Neuronal stem cell (in vitro differentiated cells): Measurements from ENCODE around the gene LRRC25.

Experiments used
- DNase-seq: peaks from one replicate; pipeline ENCODE4 v3.0.0-alpha.2; 2013; ENCODE audit warnings: low spot score
- H2AFZ ChIP-seq: one replicate; pipeline ENCODE4 v1.6.1; 2013; ENCODE audit warnings: mild to moderate bottlenecking, low read length, inconsistent platforms
- H2AK5ac ChIP-seq: 2 replicates; pipeline ENCODE4 v1.6.1; 2013; ENCODE audit warnings: low read depth, mild to moderate bottlenecking, inconsistent platforms, low read length, moderate library complexity, mixed read lengths
- H2BK120ac ChIP-seq: 2 replicates; pipeline ENCODE4 v1.6.1; 2013; ENCODE audit warnings: low read depth, mild to moderate bottlenecking, inconsistent platforms, low read length, moderate library complexity, mixed read lengths
- H2BK12ac ChIP-seq: one replicate; pipeline ENCODE4 v1.6.1; 2013; ENCODE audit warnings: low read length, inconsistent platforms
- H2BK15ac ChIP-seq: 2 replicates; pipeline ENCODE4 v1.6.1; 2013; ENCODE audit warnings: mild to moderate bottlenecking, low read length, inconsistent platforms, mixed read lengths
- H2BK5ac ChIP-seq: one replicate; pipeline ENCODE4 v1.6.1; 2013; ENCODE audit warnings: inconsistent platforms, mild to moderate bottlenecking, low read length, moderate library complexity
- H3K14ac ChIP-seq: one replicate; pipeline ENCODE4 v1.6.1; 2013; ENCODE audit warnings: low read length, inconsistent platforms
- H3K18ac ChIP-seq: 2 replicates; pipeline ENCODE4 v1.6.1; 2013; ENCODE audit warnings: low read length, inconsistent platforms
- H3K23ac ChIP-seq: 2 replicates; pipeline ENCODE4 v1.6.1; 2013; ENCODE audit warnings: low read depth, mild to moderate bottlenecking, mixed read lengths, low read length, inconsistent platforms; ENCODE audit not compliant: poor library complexity
- H3K27ac ChIP-seq: replicated peaks from 3 replicates; pipeline ENCODE4 v1.5.1; 2013; ENCODE audit warnings: low read length, inconsistent platforms
- H3K27me3 ChIP-seq, 3 experiments: 2 replicates each; pipeline ENCODE4 v1.6.1; 2013; ENCODE audit warnings: low read length in 3 of 3, mild to moderate bottlenecking in 2 of 3, inconsistent platforms in 1 of 3, low read depth in 1 of 3, mixed read lengths in 1 of 3, moderate library complexity in 1 of 3; ENCODE audit not compliant: control insufficient read depth in 3 of 3, insufficient read depth in 3 of 3
- H3K36me3 ChIP-seq, 2 donors: replicated peaks in 1 of 2; 2 replicates each; pipeline ENCODE4 v1.6.1; 2013; ENCODE audit warnings: low read length in 2 of 2; ENCODE audit not compliant: control insufficient read depth in 2 of 2, insufficient read depth in 2 of 2
- H3K4ac ChIP-seq: 2 replicates; pipeline ENCODE4 v1.6.1; 2013; ENCODE audit warnings: inconsistent platforms, mild to moderate bottlenecking, low read length, moderate library complexity
- H3K4me1 ChIP-seq, 2 donors: 1 replicate in 1 of 2; 2 replicates in 1 of 2; pipeline ENCODE4 v1.6.1; 2013; ENCODE audit warnings: low read length in 2 of 2, low read depth in 1 of 2; ENCODE audit not compliant: control insufficient read depth in 2 of 2, insufficient read depth in 1 of 2
- H3K4me2 ChIP-seq: one replicate; pipeline ENCODE4 v1.6.1; 2013; ENCODE audit warnings: mild to moderate bottlenecking, low read length, inconsistent platforms; ENCODE audit not compliant: insufficient read depth, poor library complexity, severe bottlenecking
- H3K4me3 ChIP-seq, 2 donors: 2 replicates each; pipeline ENCODE4 v1.5.1; 2013; ENCODE audit warnings: low read length in 2 of 2, mild to moderate bottlenecking in 2 of 2, inconsistent platforms in 1 of 2, moderate library complexity in 1 of 2
- H3K79me1 ChIP-seq: one replicate; pipeline ENCODE4 v1.6.1; 2013; ENCODE audit warnings: low read depth, mild to moderate bottlenecking, inconsistent platforms, low read length, moderate library complexity
- H3K9ac ChIP-seq: one replicate; pipeline ENCODE4 v1.6.1; 2013; ENCODE audit warnings: mild to moderate bottlenecking, low read depth, low read length, inconsistent platforms; ENCODE audit not compliant: poor library complexity
- H3K9me3 ChIP-seq, 2 donors: replicated peaks in 1 of 2; 2 replicates each; pipeline versions ENCODE3 to v1.6.1; 2013; ENCODE audit warnings: low read length in 2 of 2, mild to moderate bottlenecking in 2 of 2, inconsistent platforms in 1 of 2, low read depth in 1 of 2, mixed read lengths in 1 of 2, moderate library complexity in 1 of 2; ENCODE audit not compliant: control insufficient read depth in 2 of 2, insufficient read depth in 1 of 2
- H4K8ac ChIP-seq: one replicate; pipeline ENCODE4 v1.6.1; 2013; ENCODE audit warnings: low read depth, mild to moderate bottlenecking, inconsistent platforms, low read length, moderate library complexity
- H4K91ac ChIP-seq: one replicate; pipeline ENCODE4 v1.6.1; 2013; ENCODE audit warnings: low read length, low read depth, mild to moderate bottlenecking, inconsistent platforms; ENCODE audit not compliant: poor library complexity
- WGBS, 2 donors: extraction: QIAGEN DNeasy Blood & Tissue Kit; methylation state at CpG; one replicate each; pipeline ENCODE4 v1.1.7; 2013; ENCODE audit warnings: missing lambda C conversion rate in 2 of 2, mixed read lengths in 1 of 2; ENCODE audit not compliant: insufficient read length in 2 of 2, insufficient replicate concordance in 1 of 2; ENCODE audit errors: extremely low coverage in 2 of 2; 5-methylcytosine and 5-hydroxymethylcytosine counted together

LRRC25 gene

GRCh38 chr19:18438331-18439024, 41.1 kb upstream of the LRRC25 start:
- H3K4me3 ChIP-seq = peak overlapping the region; percentile 75 to 99
- peaks cover 19 to 30% of the 10 kb centered on the region in 2 donors for H3K36me3 ChIP-seq
- peak overlapping the region; percentile 100 for H2BK5ac ChIP-seq
- H3K18ac ChIP-seq = peak overlapping the region; percentile 100
- WGBS, 2 donors = no CpG with 5 or more reads among the region's 24 CpGs
- H2BK12ac ChIP-seq = peak overlapping the region; percentile 91
- peak overlapping the region; percentile 81 for H4K91ac ChIP-seq
- H3K14ac ChIP-seq = peak overlapping the region; percentile 5
- peak overlapping the region; percentile 100 for H2BK15ac ChIP-seq
- H3K4me1 ChIP-seq = peaks cover 34 to 46% of the 10 kb centered on the region in 2 donors
- peak overlapping the region; percentile 58 for H3K4me2 ChIP-seq
- peak overlapping the region; percentile 98 for H2AK5ac ChIP-seq
- peak overlapping the region; percentile 81 for H3K4ac ChIP-seq
- peak overlapping the region; percentile 93 for H3K23ac ChIP-seq
- no peaks in the 10 kb centered on the region for H3K27me3 ChIP-seq
- peak overlapping the region; percentile 95 for H3K9ac ChIP-seq
- H4K8ac ChIP-seq = no peak overlapping the region
- H3K27ac ChIP-seq = peak overlapping the region; percentile 91
- H3K79me1 ChIP-seq = peaks cover 14% of the 10 kb centered on the region
- H2AFZ ChIP-seq = peak overlapping the region; percentile 87
- DNase-seq = no peak
- H2BK120ac ChIP-seq = peak overlapping the region; percentile 81
- H3K9me3 ChIP-seq = peaks cover 0 to 4% of the 10 kb centered on the region in 2 donors

DNA sequence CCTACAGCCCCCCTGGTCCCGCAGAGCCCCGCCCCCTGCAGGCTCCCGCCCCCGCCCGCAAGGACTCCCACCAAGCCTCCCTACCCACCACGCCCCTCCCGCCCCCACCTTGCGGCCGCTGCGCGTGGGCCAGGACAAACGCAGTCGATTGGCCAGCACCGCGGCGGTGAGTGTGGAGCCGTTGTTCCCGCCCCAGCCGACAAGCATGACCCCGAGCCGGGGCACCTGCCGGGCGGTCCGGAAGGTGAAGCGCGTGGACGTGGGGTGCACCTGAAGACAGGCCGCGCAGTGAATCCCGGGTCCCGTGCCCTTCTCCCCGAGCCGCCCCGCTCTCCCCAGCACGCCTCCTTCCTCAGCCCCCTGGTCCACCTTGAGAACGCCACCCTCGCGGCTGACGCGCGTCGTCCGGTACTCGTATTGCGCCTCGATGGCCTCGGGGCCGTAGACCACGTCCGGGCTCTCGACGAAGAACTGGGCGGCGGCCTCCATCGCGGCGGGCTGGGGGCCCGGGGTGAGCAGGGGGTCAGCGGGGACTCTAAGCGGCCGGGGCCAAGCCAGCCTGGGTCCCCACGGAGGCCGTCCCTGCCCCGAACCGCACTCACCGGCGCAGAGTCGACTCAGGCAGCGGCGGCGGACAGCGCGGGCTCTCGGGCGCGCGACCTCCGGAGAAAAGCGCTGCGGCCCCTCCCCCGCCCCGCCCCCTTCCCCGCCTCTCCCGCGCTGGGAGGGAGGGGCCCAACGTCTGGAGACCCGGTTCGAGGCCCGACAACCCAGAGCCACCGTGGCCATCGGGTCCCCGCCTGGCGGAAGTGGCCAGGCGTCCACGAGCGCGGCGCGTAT, 40.3 kb upstream of the LRRC25 start, which contains the start of gene ISYNA1:
TSS of gene ISYNA1 (minus strand) at position 643 of the 840 bp plus-strand sequence. CDS start at position 489, 154 bp downstream.
- DNase-seq = peak; percentile 69
- Histone ChIP-seq H2BK12ac (peak within 1 kb of the TSS; percentile 91), H2BK15ac (peak within 1 kb of the TSS; percentile 100), H2BK120ac (peak within 1 kb of the TSS; percentile 91), H3K4me2 (peak within 1 kb of the TSS; percentile 83), H3K27ac (peak within 1 kb of the TSS; percentile 91), H3K36me3 (peaks cover 19 to 35% of the 10 kb centered on the region in 2 donors), H2BK5ac (peak within 1 kb of the TSS; percentile 100), H3K18ac (peak within 1 kb of the TSS; percentile 100), H3K4me1 (peaks cover 37 to 46% of the 10 kb centered on the region in 2 donors), H2AK5ac (peak within 1 kb of the TSS; percentile 98), H3K14ac (peak within 1 kb of the TSS; percentile 82), H3K9ac (peak within 1 kb of the TSS; percentile 99), H3K9me3 (peaks cover 0 to 4% of the 10 kb centered on the region in 2 donors), H4K8ac (no peak within 1 kb of the TSS), H3K27me3 (no peaks in the 10 kb centered on the region), H4K91ac (peak within 1 kb of the TSS; percentile 81), H2AFZ (peak within 1 kb of the TSS; percentile 87), H3K4me3 (peak within 1 kb of the TSS; percentile 99), H3K23ac (peak within 1 kb of the TSS; percentile 93), H3K79me1 (peaks cover 14% of the 10 kb centered on the region), H3K4ac (peak within 1 kb of the TSS; percentile 98)
- WGBS, 2 donors = no CpG with 5 or more reads among the region's 99 CpGs

DNA sequence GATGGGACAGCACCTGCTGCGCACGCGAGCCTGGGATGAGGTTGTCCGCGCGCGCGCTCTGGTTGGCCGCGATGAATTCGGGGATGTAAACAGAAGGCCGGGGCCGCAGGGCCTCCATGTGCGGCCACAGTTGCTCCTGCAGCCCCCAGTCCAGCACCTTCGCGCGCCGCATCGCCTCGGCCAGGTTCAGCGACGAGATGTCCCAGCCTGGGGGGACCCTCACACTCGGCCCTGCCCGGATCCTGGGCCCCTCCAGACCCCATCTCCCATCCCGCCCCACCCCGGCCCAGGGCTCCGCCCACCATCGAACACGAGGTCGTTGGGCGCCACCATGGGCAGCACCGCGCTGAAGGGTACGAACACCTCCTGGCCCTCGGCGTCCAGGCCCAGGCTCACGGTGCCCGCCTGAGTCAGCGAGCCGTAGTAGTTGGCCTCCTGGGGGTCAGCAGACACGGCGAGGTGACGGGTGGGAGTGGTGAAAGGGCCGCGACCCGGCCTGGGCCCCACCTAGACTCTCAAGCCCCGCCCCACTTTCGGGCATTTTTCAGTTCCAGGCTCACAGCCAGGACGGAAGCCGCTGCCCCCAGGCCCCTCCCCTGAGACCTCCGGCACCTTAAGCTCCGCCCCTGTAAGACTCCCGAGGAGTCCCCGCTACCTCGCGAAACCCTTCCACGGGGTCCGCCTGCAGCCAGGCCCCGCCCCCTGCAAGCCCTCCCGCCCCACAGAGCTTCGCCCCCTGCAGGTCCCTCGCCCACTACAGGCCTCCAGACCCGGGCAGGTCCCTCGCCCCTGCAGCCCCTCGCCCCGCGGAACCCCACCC, 39.5 kb upstream of the LRRC25 start:
- H2BK5ac ChIP-seq = peak overlapping the region; percentile 100
- no peak overlapping the region for H3K4ac ChIP-seq
- peak overlapping the region; percentile 87 for H3K18ac ChIP-seq
- no peak overlapping the region for H2BK120ac ChIP-seq
- WGBS, 2 donors = no CpG with 5 or more reads among the region's 67 CpGs
- no peaks in the 10 kb centered on the region for H3K27me3 ChIP-seq
- H3K4me1 ChIP-seq = peaks cover 43 to 48% of the 10 kb centered on the region in 2 donors
- H3K36me3 ChIP-seq = peaks cover 19 to 44% of the 10 kb centered on the region in 2 donors
- H2AK5ac ChIP-seq = peak overlapping the region; percentile 97
- no peak overlapping the region for H2BK12ac ChIP-seq
- peak overlapping the region; percentile 56 for H3K14ac ChIP-seq
- H3K9ac ChIP-seq = peak overlapping the region; percentile 88
- no peak overlapping the region for H3K27ac ChIP-seq
- no peak overlapping the region for H4K91ac ChIP-seq
- H4K8ac ChIP-seq = no peak overlapping the region
- peak; percentile 85 for DNase-seq
- H3K9me3 ChIP-seq = no peaks in the 10 kb centered on the region
- H2AFZ ChIP-seq = peak overlapping the region; percentile 47
- H3K4me3 ChIP-seq = peak overlapping the region; percentile 85 to 99
- peaks cover 14% of the 10 kb centered on the region for H3K79me1 ChIP-seq
- H2BK15ac ChIP-seq = no peak overlapping the region
- H3K4me2 ChIP-seq = peak overlapping the region; percentile 83
- peak overlapping the region; percentile 93 for H3K23ac ChIP-seq
